GM12872 (cell line): Measurements from ENCODE around the gene MLN.

ENCODE experiments used
- CTCF ChIP-seq: IDR thresholded peaks from 3 replicates; pipeline ENCODE4 v1.5.1; 2011; ENCODE audit warnings: low read depth, mild to moderate bottlenecking, low read length, moderate library complexity; ENCODE audit not compliant: insufficient read depth

Gene MLN

GRCh38 chr6:33803571-33804053 is at the start of gene MLN:
Gene MLN (minus strand): TSS chr6:33804003. CDS start chr6:33801163, 2,840 bp downstream.
- no peak for TF ChIP-seq CTCF

- TF ChIP-seq CTCF = no peak
Observed at GRCh38 chr6:33853026-33853425, 49.2 kb upstream of the MLN start.

GRCh38 chr6:33851959-33852358 is 48.2 kb upstream of the MLN start:
- TF ChIP-seq CTCF = peak; percentile 57

GRCh38 chr6:33850869-33851541 is 47.2 kb upstream of the MLN start:
- TF ChIP-seq CTCF = no peak

GRCh38 chr6:33850296-33850695 is 46.5 kb upstream of the MLN start:
- TF ChIP-seq CTCF = no peak

GRCh38 chr6:33849500-33850075 is 45.8 kb upstream of the MLN start:
- no peak for TF ChIP-seq CTCF

GRCh38 chr6:33848484-33848883 is 44.7 kb upstream of the MLN start:
- TF ChIP-seq CTCF = no peak
